ENCODE results near the gene NBEAL1.
"Not testable (repeated sequence)": the region's sequence is repeated elsewhere in the genome, so short reads cannot be mapped to it uniquely, and the experiment has no call there.

Gene NBEAL1

GRCh38 chr2:203040966-203041521, 26.4 kb downstream of the NBEAL1 start:
- no peak for DNase-seq

DNA sequence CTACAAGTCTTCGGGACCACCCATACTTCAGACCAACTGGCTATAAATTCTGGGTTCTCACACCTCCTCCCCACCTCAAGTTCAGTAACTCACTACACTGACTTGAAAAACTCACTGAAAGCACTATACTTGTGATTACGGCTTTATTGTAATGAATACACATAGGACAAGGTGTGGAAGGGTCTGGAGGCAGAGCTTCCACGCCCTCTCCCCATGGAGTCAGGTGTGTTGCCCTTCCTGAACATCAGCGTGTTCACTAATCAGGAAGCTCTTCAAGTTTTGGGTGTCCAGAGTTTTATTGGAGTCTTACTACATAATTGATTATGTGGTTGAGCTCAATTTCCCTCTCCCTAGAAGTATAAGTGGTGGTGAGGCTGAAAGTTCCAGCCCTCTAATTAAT, 27.5 kb downstream of the NBEAL1 start:
- DNase-seq, result no peak

DNA sequence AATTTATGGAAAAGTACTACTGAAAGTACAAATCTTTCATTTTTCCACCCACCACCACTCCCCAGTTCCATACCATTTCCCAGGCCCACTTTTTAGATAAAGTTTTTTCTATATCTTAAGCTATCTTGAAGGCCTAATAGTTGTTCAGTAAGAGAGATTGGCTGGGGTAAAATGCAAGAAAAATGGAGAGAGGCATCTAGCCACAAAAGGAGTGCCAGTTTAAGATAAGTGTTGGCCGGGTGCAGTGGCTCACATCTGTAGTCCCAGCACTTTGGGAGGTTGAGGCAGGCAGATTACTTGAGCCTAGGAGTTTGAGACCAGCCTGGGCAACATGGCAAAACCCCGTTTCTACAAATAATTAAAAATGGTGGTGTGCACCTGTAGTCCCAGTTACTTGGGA, 28.6 kb downstream of the NBEAL1 start:
- no peak for DNase-seq

DNA sequence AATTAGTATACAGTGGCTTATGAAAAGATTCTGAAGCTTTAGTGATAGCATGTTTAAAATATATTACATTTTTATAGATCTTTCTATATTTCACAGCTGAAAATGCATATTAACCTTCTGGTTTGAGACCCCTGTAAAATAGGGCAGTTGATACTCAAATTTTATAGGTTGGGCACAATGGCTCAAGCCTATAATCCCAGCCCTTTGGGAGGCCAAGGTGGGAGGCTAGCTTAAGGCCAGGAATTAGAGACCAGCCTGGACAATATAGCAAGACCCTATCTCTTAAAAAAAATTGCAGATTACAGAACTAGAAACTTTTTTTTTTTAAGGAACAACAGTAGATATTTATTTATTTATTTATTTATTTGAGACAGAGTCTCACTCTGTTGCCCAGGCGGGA, 31.2 kb downstream of the NBEAL1 start:
- no peak for DNase-seq

DNA sequence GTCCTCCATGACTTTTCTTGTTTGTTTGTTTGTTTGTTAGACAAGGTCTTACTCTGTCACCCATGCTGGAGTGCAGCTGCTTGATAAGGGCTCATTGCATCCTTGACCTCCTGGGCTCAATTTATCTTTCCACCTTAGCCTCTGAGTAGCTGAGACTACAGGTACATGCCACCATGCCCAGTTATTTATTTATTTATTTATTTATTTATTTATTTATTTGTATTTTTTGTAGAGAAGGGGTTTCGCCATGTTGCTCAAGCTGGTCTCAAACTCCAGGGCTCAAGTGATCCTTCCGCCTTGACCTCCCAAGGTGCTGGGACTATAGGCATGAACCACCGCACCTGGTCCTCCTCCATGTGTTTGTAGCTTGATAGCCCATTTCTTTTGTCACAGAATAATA, 37.9 kb downstream of the NBEAL1 start:
- no peak for DNase-seq

- no peak for DNase-seq
These were observed 45.0 kb downstream of the NBEAL1 start for GRCh38 chr2:203059567-203060240.

- no peak for DNase-seq
These were observed 46.7 kb downstream of the NBEAL1 start for GRCh38 chr2:203061346-203061745.

- no peak for DNase-seq
These were observed 47.5 kb downstream of the NBEAL1 start for GRCh38 chr2:203062126-203062525.

DNA sequence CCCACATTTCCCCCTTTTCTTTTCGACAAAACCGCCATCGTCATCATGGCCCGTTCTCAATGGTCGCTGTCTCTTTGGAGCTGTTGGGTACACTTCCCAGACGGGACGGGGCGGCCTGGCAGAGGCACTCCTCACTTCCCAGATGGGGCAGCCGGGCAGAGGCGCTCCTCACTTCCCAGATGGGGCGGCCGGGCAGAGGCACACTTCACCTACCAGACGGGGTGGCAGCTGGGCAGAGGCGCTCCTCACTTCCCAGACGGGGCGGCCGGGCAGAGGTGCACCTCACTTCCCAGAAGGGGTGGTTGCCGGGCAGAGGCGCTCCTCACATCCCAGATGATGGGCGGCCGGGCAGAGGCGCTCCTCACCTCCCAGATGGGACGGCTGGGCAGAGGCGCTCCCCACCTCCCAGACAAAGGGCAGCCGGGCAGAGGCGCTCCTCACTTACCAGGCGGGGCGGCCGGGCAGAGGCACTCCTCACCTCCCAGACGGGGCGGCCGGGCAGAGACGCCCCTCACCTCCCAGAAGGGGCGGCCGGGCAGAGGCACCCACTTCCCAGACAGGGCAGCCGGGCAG, 51.9 kb downstream of the NBEAL1 start:
- DNase-seq, result not testable (repeated sequence)

- DNase-seq, result no peak
These were observed 56.0 kb downstream of the NBEAL1 start for GRCh38 chr2:203070701-203071100.

- DNase-seq, result no peak
These were observed 56.5 kb downstream of the NBEAL1 start for GRCh38 chr2:203071148-203071547.

DNA sequence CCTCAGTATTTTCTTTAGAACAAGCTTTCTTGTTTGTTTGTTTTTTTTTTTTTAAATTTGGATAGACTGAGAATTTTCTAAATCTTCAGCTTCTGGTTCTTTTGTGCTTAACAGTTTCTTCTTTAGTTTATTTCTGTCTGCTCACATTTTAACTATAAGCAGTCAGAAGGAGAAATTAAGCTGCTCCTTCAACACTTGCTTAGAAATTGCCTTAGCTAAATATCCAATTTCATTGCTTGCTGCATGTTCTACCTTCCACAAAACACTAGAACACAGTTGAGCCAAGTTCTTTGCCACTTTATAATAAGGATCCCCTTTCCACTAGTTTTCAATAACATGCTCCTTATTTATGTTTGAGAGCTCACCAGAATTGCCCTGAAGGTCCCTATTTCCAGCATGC, 57.7 kb downstream of the NBEAL1 start:
- DNase-seq, result no peak

GRCh38 chr2:203077451-203077850, 62.8 kb downstream of the NBEAL1 start:
- DNase-seq, result no peak

- no peak for DNase-seq
These were observed 65.9 kb downstream of the NBEAL1 start for GRCh38 chr2:203080447-203081045.

DNA sequence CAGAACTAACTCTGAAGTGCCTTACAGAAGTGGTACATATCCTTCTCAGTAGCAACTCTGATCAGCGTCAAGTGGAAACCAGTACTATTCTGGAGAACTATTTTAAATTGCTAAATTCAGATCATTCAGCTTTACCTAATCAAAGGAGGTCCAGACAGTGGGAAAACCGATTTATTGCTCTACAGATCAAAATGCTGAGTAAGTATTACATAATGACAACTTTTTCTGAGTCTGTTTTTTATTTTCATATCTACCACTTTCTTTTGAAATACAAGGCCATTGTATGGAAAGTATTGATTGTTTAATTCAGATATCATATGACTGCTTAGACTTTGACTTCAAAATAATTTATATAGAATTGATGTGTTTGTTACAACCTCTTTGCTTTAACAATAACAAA, 68.7 kb downstream of the NBEAL1 start:
- no peak for DNase-seq

- not testable (repeated sequence) for DNase-seq
These were observed 71.7 kb downstream of the NBEAL1 start for GRCh38 chr2:203086381-203086780.

DNA sequence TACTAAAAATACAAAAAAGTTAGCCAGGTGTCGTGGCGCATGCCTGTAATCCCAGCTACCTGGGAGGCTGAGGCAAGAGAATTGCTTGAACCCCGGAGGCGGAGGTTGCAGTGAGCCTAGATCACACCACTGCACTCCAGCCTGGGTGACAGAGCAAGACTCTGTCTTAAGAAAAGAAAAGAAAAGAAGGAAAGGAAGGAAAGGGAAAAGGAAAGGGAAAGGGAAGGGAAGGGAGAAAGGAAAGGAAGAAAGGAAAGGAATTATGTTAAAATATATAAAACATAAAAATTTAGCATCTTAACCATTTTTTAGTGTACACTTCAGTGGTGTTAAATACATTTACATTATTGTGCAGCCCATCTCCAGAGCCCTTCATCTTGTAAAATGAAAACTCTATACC, 76.0 kb downstream of the NBEAL1 start:
- DNase-seq, result not testable (repeated sequence)

DNA sequence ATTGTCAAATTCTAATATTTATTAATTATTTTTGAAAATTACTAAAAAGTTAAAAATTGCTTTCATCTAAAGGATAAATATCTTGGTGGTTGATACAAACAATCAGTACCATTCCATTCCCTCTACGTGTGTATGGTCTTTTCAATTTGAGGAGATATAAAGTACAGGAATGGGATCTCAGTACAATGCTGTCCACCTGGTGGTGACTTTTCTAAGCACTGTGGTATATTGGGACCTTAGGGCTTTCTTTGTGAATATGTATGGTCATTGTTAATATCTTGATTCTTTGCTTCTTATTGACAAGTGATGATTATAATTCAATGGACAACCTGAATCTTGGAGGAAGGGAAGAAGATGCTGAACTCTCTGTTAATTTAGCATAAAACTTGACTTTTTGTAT, 83.1 kb downstream of the NBEAL1 start:
- no peak for DNase-seq

- DNase-seq, result not testable (repeated sequence)
These were observed 87.7 kb downstream of the NBEAL1 start for GRCh38 chr2:203102357-203102756.

DNA sequence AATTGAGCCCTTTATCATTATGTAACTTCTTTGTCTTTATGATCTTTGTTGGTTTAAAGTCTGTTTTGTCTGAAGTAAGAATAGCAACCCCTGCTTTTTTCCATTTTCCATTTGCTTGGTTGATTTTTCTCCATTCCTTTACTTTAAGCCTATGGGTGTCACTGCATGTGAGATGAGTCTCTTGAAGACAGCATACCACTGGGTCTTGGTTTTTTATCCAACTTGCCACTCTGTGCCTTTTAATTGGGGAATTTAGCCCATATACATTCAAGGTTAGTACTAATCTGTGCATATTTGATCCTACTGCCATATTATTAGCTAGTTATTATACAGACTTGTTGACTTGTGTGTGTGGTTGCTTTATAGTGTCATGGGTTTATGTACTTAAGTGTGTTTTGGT, 89.6 kb downstream of the NBEAL1 start:
- DNase-seq, result no peak

GRCh38 chr2:203105996-203106395, 91.3 kb downstream of the NBEAL1 start:
- no peak for DNase-seq

- DNase-seq, result not testable (repeated sequence)
These were observed 95.8 kb downstream of the NBEAL1 start for GRCh38 chr2:203110496-203110895.

GRCh38 chr2:203112342-203112741, 97.7 kb downstream of the NBEAL1 start:
- DNase-seq, result no peak

- not testable (repeated sequence) for DNase-seq
These were observed 100.6 kb downstream of the NBEAL1 start for GRCh38 chr2:203115201-203115700.

All from amniotic stem cell (primary cell).